K562 (cell line): ENCODE data around the gene ZNF200. TPM values are rescaled to one million over a fixed set of nuclear protein-coding genes. Genes with fewer than 3 reads are reported as not detected.

Experiments used
- ATF1 ChIP-seq, 2 experiments: fragments of 450-650 bp in 1 of 2; IDR thresholded peaks; 2 replicates each; pipeline ENCODE4 v1.6.1; 2016; ENCODE audit warnings: missing compliant biosample characterization in 1 of 2, missing genetic modification characterization in 1 of 2
- KLF13 ChIP-seq: fragments of 450-650 bp; IDR thresholded peaks from 2 replicates; pipeline ENCODE4 v1.6.1; 2016; ENCODE audit warnings: missing genetic modification characterization, low read depth, mild to moderate bottlenecking, missing compliant biosample characterization, moderate library complexity, borderline replicate concordance
- NCOA2 ChIP-seq, 2 experiments: fragments of 450-650 bp; IDR thresholded peaks; 2 replicates each; pipeline ENCODE4 v1.6.1; 2018; ENCODE audit warnings: mild to moderate bottlenecking in 2 of 2, moderate library complexity in 1 of 2; ENCODE audit not compliant: partially characterized antibody in 2 of 2
- NRF1 ChIP-seq, 2 experiments: fragments of 450-650 bp; IDR thresholded peaks in 1 of 2; conservative IDR thresholded peaks in 1 of 2; 2 replicates each; pipeline ENCODE4 v1.6.1; 2014; ENCODE audit warnings: mild to moderate bottlenecking in 2 of 2
- POLR2AphosphoS5 ChIP-seq: IDR thresholded peaks from 2 replicates; pipeline ENCODE4 v1.6.1; 2011; ENCODE audit warnings: mild to moderate bottlenecking, low read depth, low read length, moderate library complexity; ENCODE audit not compliant: control insufficient read depth, insufficient read depth
- POLR3A ChIP-seq: IDR thresholded peaks from 2 replicates; pipeline ENCODE4 v1.6.1; 2011; ENCODE audit warnings: borderline replicate concordance, mild to moderate bottlenecking, moderate library complexity; ENCODE audit not compliant: insufficient read length, insufficient read depth; ENCODE audit errors: extremely low read depth
- RNF2 ChIP-seq: sonication (generic); IDR thresholded peaks from 2 replicates; pipeline ENCODE4 v1.6.1; 2016
- TBP ChIP-seq: optimal IDR thresholded peaks from 2 replicates; pipeline ENCODE3; 2011; ENCODE audit warnings: low read depth, low read length, improper control_type of control experiment
- TCF7 ChIP-seq: sonication (generic); IDR thresholded peaks from 2 replicates; pipeline ENCODE4 v1.6.1; 2016; ENCODE audit warnings: antibody characterized with exemption, borderline replicate concordance
- ZFX ChIP-seq: sonication (generic); formaldehyde crosslinking; IDR thresholded peaks from 2 replicates; pipeline ENCODE4 v1.8.0; 2022; ENCODE audit warnings: mild to moderate bottlenecking, missing genetic modification reagents, moderate library complexity
- ZNF695 ChIP-seq: fragments of 450-650 bp; formaldehyde crosslinking; IDR thresholded peaks from 2 replicates; pipeline ENCODE4 v1.4.0; 2020; ENCODE audit warnings: mild to moderate bottlenecking, moderate library complexity
- ZNF780A ChIP-seq: fragments of 250-450 bp; sonication (Bioruptor Pico); IDR thresholded peaks from 2 replicates; pipeline ENCODE4 v1.5.0; 2021; ENCODE audit warnings: mild to moderate bottlenecking
- polyA plus RNA-seq, 8 experiments: library from polyadenylated mRNA; depleted of rRNA in 4 of 8; stranded (reverse) in 5 of 8; unstranded in 3 of 8; fragments of >200 nt; fragmentation: Nextera tagmentation in 2 of 8; fragmentation: Illumina TruSeq in 1 of 8; extraction: Ambion mirVana in 2 of 8; extraction: Trizol in 1 of 8; gene quantifications; 2 replicates each; pipeline versions ENCODE4 v1.2.1 to v1.2.3, GENCODE V29; 2011 to 2014; ENCODE audit warnings: inconsistent platforms in 1 of 8, missing spikeins in 1 of 8
- total RNA-seq, 7 experiments: library from RNA; depleted of rRNA in 6 of 7; stranded (reverse); fragments of >200 nt in 6 of 7; fragmentation: Illumina TruSeq in 2 of 7; extraction: Trizol in 2 of 7; gene quantifications; 2 replicates each; pipeline versions ENCODE4 v1.2.1 to v1.2.3, GENCODE V29; 2011 to 2021; ENCODE audit warnings: low replicate concordance in 1 of 7
- TF ChIP-seq, protein P1 (sequence below), 2 experiments: IDR thresholded peaks; 2 replicates each; pipeline ENCODE4 v1.6.1; 2012; ENCODE audit warnings: improper control_type of control experiment in 2 of 2, low read depth in 2 of 2, low read length in 2 of 2, borderline replicate concordance in 1 of 2
- TF ChIP-seq, protein P2 (sequence below): sonication (generic); formaldehyde crosslinking; IDR thresholded peaks from 2 replicates; pipeline ENCODE4 v1.8.0; 2022; ENCODE audit warnings: mild to moderate bottlenecking, missing genetic modification reagents
- TF ChIP-seq, protein P3 (sequence below): sonication (generic); formaldehyde crosslinking; IDR thresholded peaks from 2 replicates; pipeline ENCODE4 v1.8.1; 2022; ENCODE audit warnings: missing genetic modification reagents
- TF ChIP-seq, protein P4 (sequence below): sonication (generic); formaldehyde crosslinking; IDR thresholded peaks from 2 replicates; pipeline ENCODE4 v1.8.1; 2023; ENCODE audit warnings: mild to moderate bottlenecking, missing genetic modification reagents
- TF ChIP-seq, protein P5 (sequence below): fragments of 450-650 bp; formaldehyde crosslinking; IDR thresholded peaks from 2 replicates; pipeline ENCODE4 v1.4.0; 2020; ENCODE audit warnings: mild to moderate bottlenecking, mixed read lengths

Gene ZNF200
- total and polyA plus RNA-seq, 9 of the 15 experiments (the other 6 are each of a cell fraction or from before 2014, with no cell fraction given), result 4.8 to 14.5 (median 9.2) TPM

DNA sequence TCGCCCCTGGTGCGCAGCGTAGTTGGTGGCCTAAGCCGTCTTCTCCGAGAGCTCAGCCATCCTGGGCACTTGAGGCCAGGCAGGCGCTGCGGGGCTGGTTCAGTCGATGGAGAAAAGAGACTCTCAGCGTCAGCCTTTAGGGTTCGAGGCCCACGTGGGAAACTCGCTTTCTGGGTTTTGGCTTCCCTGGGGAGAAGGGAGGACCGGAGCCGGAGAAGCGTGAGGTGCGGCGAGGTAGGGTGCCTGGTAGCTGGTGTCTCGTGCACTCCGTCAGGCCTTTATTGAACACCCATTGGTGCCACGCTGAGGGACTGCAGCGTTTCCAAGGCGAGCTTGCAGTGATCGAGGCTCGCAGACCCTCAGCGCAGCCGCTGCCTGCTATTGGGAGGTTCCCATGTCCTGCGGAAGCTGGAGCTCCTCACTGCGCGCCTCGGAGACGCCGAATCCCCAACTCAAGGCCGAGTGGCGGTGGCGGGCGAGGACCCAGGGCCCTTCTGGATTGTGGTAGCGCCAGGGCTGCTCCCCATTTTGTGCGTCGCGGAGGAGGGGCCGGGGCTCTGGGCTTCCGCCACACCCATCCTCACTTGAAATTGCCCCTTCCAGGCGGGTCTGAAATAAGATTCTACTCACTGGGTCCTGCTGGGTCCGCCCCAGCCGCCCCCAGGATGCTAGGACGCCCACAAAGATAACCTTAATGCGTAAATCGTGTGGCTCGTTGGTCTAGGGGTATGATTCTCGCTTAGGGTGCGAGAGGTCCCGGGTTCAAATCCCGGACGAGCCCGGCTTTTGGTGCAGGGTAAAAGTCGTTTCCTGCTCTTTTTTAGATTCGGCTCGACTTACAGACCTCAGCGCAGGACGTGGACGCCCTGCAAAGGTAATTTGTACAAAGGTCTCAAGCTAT is 45.8 kb downstream of the ZNF200 start (continued):
- TF ChIP-seq, protein P1, sequence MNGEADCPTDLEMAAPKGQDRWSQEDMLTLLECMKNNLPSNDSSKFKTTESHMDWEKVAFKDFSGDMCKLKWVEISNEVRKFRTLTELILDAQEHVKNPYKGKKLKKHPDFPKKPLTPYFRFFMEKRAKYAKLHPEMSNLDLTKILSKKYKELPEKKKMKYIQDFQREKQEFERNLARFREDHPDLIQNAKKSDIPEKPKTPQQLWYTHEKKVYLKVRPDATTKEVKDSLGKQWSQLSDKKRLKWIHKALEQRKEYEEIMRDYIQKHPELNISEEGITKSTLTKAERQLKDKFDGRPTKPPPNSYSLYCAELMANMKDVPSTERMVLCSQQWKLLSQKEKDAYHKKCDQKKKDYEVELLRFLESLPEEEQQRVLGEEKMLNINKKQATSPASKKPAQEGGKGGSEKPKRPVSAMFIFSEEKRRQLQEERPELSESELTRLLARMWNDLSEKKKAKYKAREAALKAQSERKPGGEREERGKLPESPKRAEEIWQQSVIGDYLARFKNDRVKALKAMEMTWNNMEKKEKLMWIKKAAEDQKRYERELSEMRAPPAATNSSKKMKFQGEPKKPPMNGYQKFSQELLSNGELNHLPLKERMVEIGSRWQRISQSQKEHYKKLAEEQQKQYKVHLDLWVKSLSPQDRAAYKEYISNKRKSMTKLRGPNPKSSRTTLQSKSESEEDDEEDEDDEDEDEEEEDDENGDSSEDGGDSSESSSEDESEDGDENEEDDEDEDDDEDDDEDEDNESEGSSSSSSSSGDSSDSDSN (IDR thresholded peaks at IDR 0.05; ENCODE audit: borderline replicate concordance in 1 of 2, low read depth in 2 of 2, low read length in 2 of 2), result peak in 1 of 2 experiments; percentile 80; a peak in 2 of 4 replicates
- TF ChIP-seq ATF1 (CRISPR knock-in tag; IDR thresholded peaks at IDR 0.05), result no peak
- TF ChIP-seq ATF1 (tag; IDR thresholded peaks at IDR 0.05), result peak; percentile 44; the same call in 1 of the 2 replicates
- TF ChIP-seq POLR3A, result peak; percentile 85
- peak; percentile 65 for TF ChIP-seq ZFX
- TF ChIP-seq, protein P2, sequence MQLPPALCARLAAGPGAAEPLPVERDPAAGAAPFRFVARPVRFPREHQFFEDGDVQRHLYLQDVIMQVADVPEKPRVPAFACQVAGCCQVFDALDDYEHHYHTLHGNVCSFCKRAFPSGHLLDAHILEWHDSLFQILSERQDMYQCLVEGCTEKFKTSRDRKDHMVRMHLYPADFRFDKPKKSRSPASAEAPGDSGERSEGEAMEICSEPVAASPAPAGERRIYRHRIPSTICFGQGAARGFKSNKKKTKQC (CRISPR knock-in tag), result peak; percentile 10; the same call in 1 of the 2 replicates
- peak; percentile 46; the same call in 1 of the 2 replicates for TF ChIP-seq RNF2
- peak; percentile 99 for TF ChIP-seq TBP
- TF ChIP-seq, protein P3, sequence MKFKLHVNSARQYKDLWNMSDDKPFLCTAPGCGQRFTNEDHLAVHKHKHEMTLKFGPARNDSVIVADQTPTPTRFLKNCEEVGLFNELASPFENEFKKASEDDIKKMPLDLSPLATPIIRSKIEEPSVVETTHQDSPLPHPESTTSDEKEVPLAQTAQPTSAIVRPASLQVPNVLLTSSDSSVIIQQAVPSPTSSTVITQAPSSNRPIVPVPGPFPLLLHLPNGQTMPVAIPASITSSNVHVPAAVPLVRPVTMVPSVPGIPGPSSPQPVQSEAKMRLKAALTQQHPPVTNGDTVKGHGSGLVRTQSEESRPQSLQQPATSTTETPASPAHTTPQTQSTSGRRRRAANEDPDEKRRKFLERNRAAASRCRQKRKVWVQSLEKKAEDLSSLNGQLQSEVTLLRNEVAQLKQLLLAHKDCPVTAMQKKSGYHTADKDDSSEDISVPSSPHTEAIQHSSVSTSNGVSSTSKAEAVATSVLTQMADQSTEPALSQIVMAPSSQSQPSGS (CRISPR knock-in tag), result no peak
- TF ChIP-seq, protein P4, sequence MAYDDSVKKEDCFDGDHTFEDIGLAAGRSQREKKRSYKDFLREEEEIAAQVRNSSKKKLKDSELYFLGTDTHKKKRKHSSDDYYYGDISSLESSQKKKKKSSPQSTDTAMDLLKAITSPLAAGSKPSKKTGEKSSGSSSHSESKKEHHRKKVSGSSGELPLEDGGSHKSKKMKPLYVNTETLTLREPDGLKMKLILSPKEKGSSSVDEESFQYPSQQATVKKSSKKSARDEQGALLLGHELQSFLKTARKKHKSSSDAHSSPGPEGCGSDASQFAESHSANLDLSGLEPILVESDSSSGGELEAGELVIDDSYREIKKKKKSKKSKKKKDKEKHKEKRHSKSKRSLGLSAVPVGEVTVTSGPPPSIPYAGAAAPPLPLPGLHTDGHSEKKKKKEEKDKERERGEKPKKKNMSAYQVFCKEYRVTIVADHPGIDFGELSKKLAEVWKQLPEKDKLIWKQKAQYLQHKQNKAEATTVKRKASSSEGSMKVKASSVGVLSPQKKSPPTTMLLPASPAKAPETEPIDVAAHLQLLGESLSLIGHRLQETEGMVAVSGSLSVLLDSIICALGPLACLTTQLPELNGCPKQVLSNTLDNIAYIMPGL (CRISPR knock-in tag), result peak; percentile 92; the same call in 1 of the 2 replicates
- TF ChIP-seq, protein P5, sequence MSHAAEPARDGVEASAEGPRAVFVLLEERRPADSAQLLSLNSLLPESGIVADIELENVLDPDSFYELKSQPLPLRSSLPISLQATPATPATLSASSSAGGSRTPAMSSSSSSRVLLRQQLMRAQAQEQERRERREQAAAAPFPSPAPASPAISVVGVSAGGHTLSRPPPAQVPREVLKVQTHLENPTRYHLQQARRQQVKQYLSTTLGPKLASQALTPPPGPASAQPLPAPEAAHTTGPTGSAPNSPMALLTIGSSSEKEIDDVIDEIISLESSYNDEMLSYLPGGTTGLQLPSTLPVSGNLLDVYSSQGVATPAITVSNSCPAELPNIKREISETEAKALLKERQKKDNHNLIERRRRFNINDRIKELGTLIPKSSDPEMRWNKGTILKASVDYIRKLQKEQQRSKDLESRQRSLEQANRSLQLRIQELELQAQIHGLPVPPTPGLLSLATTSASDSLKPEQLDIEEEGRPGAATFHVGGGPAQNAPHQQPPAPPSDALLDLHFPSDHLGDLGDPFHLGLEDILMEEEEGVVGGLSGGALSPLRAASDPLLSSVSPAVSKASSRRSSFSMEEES (CRISPR knock-in tag), result no peak
- peak; percentile 54 to 62; a peak in 2 of 4 replicates for TF ChIP-seq NRF1 (conservative IDR thresholded peaks at IDR 0.05 in 1 of 2, IDR thresholded peaks at IDR 0.05 in 1 of 2)
- no peak for TF ChIP-seq ZNF695 (CRISPR knock-in tag)
- TF ChIP-seq ZNF780A (CRISPR knock-in tag), result no peak
- no peak for TF ChIP-seq POLR2AphosphoS5
- TF ChIP-seq KLF13 (tag), result peak; percentile 66; the same call in 1 of the 2 replicates
- TF ChIP-seq TCF7, result 0 out of 2 replicates have a peak, but pooled peaks have one; percentile 36
- TF ChIP-seq NCOA2 (IDR thresholded peaks at IDR 0.05; ENCODE audit: partially characterized antibody in 2 of 2), result no peak
